Measurements from ENCODE around the gene CDC123.
A peak's percentile ranks its signal among the peaks of the same experiment; 100 is the strongest.
"Not testable (repeated sequence)": the region's sequence is repeated elsewhere in the genome, so short reads cannot be mapped to it uniquely, and the experiment has no call there.

Gene CDC123

DNA sequence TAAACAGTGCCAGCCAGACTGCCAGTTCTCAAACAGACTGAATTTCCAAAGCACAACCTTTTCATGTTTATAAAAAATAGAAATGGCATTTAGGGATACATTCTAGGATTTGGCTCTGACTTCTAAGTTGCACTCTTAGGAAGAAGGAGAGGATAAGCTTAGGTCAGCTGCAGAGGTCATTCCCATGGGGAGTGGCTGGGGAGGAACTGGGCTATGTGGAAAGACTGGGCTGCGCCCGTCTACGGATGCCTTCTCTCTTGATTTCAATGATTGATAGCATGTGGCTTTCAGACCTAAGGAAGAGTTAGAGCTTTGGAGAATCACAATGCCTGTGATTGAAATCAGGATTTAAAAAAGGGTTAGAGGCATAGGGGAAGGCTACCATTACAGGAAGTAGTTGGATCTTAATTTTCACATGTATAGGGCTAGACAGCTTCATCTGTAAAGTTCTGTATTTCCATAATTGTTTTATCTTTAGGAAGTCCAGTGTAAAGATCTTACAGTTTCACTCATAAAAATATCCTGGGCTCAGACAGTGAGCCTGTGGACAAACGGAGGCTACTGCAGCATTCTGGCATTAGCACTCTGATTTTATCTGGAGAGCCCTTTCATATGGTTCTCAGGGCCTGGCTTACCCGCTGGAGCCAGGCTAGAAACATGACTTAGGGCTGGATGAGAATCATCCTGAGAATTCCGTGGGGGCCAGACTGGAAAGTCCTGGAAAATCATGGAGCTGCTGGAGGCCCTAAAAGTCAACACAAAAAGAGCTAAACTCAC is 29.8 kb upstream of the CDC123 start:
- Histone ChIP-seq H3K9me3 (ENCODE audit: control insufficient read depth, low read length) (no peaks in the 10 kb centered on the region), H3K4me1 (ENCODE audit: control insufficient read depth, insufficient read depth, low read length, poor library complexity, severe bottlenecking) (no peaks in the 10 kb centered on the region), H3K27ac (ENCODE audit: insufficient read depth, low read length, poor library complexity, severe bottlenecking) (no peak overlapping the region), H3K36me3 (ENCODE audit: control insufficient read depth, insufficient read depth, low read length) (peaks cover 65% of the 10 kb centered on the region), H3K4me3 (ENCODE audit: insufficient read depth, low read depth, low read length, poor library complexity, severe bottlenecking) (no peak overlapping the region), H3K27me3 (replicated peaks; ENCODE audit: control insufficient read depth, insufficient read depth, low read length, poor library complexity, severe bottlenecking) (no peaks in the 10 kb centered on the region)
- DNase-seq = no peak

DNA sequence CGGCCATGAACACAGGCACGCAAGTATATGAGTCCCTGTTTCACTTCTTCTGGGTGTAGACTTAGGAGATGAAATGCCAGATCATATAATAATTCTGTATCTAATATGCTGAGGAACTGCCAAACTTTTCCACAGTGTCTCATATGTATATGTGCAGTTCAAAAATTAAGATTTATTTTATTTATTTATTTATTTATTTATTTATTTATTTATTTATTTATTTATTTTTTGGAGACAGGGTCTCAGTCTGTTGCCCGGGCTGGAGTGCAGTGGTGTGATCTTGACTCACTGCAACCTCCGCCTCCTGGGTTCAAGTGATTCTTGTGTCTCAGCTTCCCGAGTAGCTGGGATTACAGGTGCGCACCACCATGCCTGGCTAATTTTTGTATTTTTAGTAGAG is 24.5 kb upstream of the CDC123 start:
- peaks cover 49% of the 10 kb centered on the region for H3K36me3 ChIP-seq (ENCODE audit: control insufficient read depth, insufficient read depth, low read length)
- H3K27me3 ChIP-seq (replicated peaks; ENCODE audit: control insufficient read depth, insufficient read depth, low read length, poor library complexity, severe bottlenecking); H3K27ac ChIP-seq (ENCODE audit: insufficient read depth, low read length, poor library complexity, severe bottlenecking); H3K4me3 ChIP-seq (ENCODE audit: insufficient read depth, low read depth, low read length, poor library complexity, severe bottlenecking); H3K9me3 ChIP-seq (ENCODE audit: control insufficient read depth, low read length); DNase-seq; H3K4me1 ChIP-seq (ENCODE audit: control insufficient read depth, insufficient read depth, low read length, poor library complexity, severe bottlenecking): not testable (repeated sequence)

DNA sequence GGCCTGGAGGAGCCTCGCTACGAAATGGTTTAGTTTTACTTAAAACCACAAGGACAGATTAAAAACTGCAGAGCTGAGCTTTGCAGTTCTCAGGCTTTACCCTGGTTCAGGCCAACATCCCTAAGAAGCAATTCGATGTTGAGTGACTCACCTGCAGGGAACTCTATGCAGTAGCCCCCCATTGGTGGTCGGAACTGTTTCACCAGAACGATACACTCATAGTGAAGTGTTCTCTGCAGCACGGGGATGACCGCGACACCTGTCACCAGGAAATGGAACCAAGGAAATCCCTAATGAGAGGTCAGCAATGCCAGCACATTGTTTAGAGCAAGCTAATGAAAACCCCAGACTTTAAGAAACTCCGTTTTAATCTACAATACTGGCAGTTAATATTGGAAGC is 18.3 kb upstream of the CDC123 start:
- Histone ChIP-seq H3K4me3 (ENCODE audit: insufficient read depth, low read depth, low read length, poor library complexity, severe bottlenecking) (no peak overlapping the region), H3K27me3 (replicated peaks; ENCODE audit: control insufficient read depth, insufficient read depth, low read length, poor library complexity, severe bottlenecking) (no peaks in the 10 kb centered on the region), H3K9me3 (ENCODE audit: control insufficient read depth, low read length) (no peaks in the 10 kb centered on the region), H3K36me3 (ENCODE audit: control insufficient read depth, insufficient read depth, low read length) (peaks cover 19% of the 10 kb centered on the region), H3K4me1 (ENCODE audit: control insufficient read depth, insufficient read depth, low read length, poor library complexity, severe bottlenecking) (peaks cover 7% of the 10 kb centered on the region), H3K27ac (ENCODE audit: insufficient read depth, low read length, poor library complexity, severe bottlenecking) (no peak overlapping the region)
- no peak for DNase-seq

DNA sequence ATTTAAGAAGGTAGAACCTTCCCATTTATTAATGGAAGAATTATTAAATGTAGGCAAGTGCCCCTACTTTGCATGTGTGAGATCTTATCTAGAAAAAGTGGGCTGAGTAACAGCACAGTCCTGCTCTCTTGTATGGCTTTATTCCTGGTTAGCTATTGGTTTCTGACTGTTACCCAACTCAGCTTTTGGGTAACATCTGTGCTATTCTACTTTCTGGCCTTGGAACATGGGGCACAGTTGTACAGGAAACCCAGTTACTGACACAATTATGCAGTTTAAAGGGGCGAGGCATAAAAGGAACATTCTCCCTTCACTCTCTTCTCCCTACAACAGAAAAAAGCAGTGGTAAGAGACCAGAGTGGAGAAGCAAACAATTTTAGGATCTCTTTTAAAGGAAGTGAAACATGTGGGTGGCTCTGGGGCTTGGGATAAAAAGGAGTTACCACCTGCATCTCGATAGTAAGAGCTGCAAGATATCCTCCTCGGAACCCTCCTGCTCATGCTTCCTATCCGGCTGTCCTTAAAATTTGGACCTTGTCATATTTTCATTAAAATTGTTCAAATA is 16.3 kb upstream of the CDC123 start:
- DNase-seq = no peak
- H3K4me1 ChIP-seq (ENCODE audit: control insufficient read depth, insufficient read depth, low read length, poor library complexity, severe bottlenecking) = peaks cover 7% of the 10 kb centered on the region

DNA sequence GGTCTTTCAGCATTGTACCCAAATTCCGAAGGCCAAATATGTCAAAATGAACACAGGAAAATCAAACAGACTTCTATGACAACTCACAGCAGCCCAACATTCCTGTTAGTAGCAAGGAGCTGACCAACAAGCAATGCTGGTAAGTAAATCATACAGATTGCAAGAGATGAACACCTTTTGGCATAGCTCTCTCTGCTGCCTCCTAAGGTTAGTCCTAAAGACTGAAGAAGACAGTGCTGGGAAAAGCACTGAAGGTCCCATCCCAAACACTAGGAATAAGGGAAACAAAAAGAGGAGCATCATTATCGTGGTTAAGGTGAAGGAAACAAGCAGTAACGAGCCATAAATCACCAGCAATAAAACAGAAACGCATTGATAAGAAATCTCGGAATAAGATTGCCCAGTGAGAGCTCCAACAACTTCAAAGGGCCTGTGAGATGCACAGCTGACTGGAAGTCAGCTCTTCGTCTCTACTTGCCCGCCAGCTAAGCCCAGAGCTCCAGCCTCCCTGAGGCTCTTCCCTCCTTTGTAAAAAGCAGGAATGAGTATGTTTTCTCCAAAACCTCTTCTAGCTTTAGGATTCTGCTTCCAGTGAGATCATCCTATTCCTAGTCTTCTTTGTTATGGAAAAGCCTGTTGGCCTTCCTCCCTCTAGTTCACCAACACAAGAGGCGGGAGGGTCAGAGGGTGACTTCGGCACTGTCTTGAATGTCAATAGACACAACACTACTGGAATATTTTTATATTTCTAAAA is 15.6 kb upstream of the CDC123 start:
- no peak for DNase-seq
- Histone ChIP-seq H3K4me1 (ENCODE audit: control insufficient read depth, insufficient read depth, low read length, poor library complexity, severe bottlenecking) (peaks cover 7% of the 10 kb centered on the region), H3K27me3 (replicated peaks; ENCODE audit: control insufficient read depth, insufficient read depth, low read length, poor library complexity, severe bottlenecking) (no peaks in the 10 kb centered on the region), H3K9me3 (ENCODE audit: control insufficient read depth, low read length) (no peaks in the 10 kb centered on the region), H3K4me3 (ENCODE audit: insufficient read depth, low read depth, low read length, poor library complexity, severe bottlenecking) (no peak overlapping the region), H3K27ac (ENCODE audit: insufficient read depth, low read length, poor library complexity, severe bottlenecking) (peak overlapping the region; percentile 40), H3K36me3 (ENCODE audit: control insufficient read depth, insufficient read depth, low read length) (peaks cover 9% of the 10 kb centered on the region)

More for the DNA sequence above, 16.3 kb upstream of the CDC123 start:
- H3K4me3 ChIP-seq (ENCODE audit: insufficient read depth, low read depth, low read length, poor library complexity, severe bottlenecking) = no peak overlapping the region
- no peaks in the 10 kb centered on the region for H3K9me3 ChIP-seq (ENCODE audit: control insufficient read depth, low read length)
- H3K27ac ChIP-seq (ENCODE audit: insufficient read depth, low read length, poor library complexity, severe bottlenecking) = no peak overlapping the region
- peaks cover 11% of the 10 kb centered on the region for H3K36me3 ChIP-seq (ENCODE audit: control insufficient read depth, insufficient read depth, low read length)
- H3K27me3 ChIP-seq (replicated peaks; ENCODE audit: control insufficient read depth, insufficient read depth, low read length, poor library complexity, severe bottlenecking) = no peaks in the 10 kb centered on the region

DNA sequence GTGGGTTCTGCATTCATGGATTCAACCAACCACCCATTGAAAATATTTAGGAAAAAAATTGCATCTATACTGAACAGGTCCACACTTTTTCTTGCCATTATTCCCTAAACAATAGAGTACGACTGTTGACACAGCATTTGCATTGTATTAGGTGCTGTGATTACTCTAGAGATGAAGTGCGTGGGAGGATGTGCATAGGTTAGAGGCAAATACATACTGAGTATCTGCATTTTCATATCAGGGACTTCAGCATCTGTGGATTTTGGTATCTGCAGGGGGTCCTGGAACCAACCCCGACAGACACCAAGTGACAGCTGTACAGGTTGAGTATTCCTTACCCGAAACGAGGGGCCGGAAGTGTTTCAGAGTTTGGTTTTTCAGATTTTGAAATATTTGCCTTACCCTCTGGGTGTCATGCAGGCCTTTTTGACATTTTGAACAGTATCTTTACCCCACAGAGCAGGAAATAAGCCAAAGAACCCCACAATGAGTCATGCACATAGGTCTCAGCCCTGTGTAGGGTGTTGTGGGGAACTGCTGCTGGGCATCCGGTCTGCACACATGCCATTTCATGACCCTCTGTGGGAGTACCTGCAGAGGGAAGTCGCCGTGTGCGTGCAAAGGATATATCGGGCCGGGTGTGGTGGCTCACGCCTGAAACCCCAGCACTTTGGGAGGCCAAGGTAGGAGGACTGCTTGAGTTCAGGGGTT is 14.8 kb upstream of the CDC123 start:
- peaks cover 7% of the 10 kb centered on the region for H3K4me1 ChIP-seq (ENCODE audit: control insufficient read depth, insufficient read depth, low read length, poor library complexity, severe bottlenecking)
- no peaks in the 10 kb centered on the region for H3K27me3 ChIP-seq (replicated peaks; ENCODE audit: control insufficient read depth, insufficient read depth, low read length, poor library complexity, severe bottlenecking)
- H3K27ac ChIP-seq (ENCODE audit: insufficient read depth, low read length, poor library complexity, severe bottlenecking) = peak overlapping the region; percentile 40
- peak; percentile 46 to 62 (median 48) for DNase-seq
- H3K36me3 ChIP-seq (ENCODE audit: control insufficient read depth, insufficient read depth, low read length) = peaks cover 14% of the 10 kb centered on the region
- H3K9me3 ChIP-seq (ENCODE audit: control insufficient read depth, low read length) = no peaks in the 10 kb centered on the region
- no peak overlapping the region for H3K4me3 ChIP-seq (ENCODE audit: insufficient read depth, low read depth, low read length, poor library complexity, severe bottlenecking)

DNA sequence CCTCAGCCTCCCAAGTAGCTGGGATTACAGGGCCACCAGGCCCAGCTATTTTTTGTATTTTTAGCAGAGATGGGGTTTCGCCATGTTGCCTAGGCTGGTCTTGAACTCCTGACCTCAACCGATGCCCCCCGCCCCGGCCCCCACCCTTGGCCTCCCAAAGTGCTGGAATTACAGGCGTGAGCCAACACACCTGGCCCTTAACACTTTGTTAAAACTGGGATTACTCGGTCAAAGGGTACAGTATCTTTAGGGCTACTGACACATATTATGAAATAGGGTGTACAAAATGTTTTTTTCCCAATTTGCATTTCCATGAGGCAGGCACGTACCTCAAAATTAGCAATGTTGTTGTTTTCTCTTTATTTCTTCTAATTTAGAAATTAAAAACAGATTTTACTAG is 11.8 kb upstream of the CDC123 start:
- peaks cover 7% of the 10 kb centered on the region for H3K4me1 ChIP-seq (ENCODE audit: control insufficient read depth, insufficient read depth, low read length, poor library complexity, severe bottlenecking)
- no peaks in the 10 kb centered on the region for H3K27me3 ChIP-seq (replicated peaks; ENCODE audit: control insufficient read depth, insufficient read depth, low read length, poor library complexity, severe bottlenecking)
- H3K36me3 ChIP-seq (ENCODE audit: control insufficient read depth, insufficient read depth, low read length) = peaks cover 9% of the 10 kb centered on the region
- H3K9me3 ChIP-seq (ENCODE audit: control insufficient read depth, low read length) = no peaks in the 10 kb centered on the region
- no peak for DNase-seq
- H3K27ac ChIP-seq (ENCODE audit: insufficient read depth, low read length, poor library complexity, severe bottlenecking) = no peak overlapping the region
- H3K4me3 ChIP-seq (ENCODE audit: insufficient read depth, low read depth, low read length, poor library complexity, severe bottlenecking) = no peak overlapping the region

DNA sequence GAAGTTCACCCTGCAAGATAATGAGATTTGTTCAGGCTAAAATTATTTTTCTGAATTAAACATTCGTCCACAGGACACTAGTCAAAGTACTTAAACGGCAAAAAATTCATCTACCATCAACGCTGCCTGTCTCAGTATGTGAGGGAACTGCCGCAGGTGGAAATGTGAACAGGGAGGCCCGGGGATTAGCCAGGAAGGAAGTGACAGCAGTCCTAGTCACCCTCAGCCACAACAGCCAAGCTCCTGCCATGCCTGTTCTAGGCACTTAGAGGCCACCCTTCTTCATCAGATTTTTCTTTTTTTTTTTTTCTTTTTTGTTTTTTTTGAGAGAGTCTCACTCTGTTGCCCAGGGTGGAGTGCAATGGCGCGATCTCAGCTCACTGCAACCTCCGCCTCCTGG is 9.7 kb upstream of the CDC123 start:
- H3K9me3 ChIP-seq (ENCODE audit: control insufficient read depth, low read length) = no peaks in the 10 kb centered on the region
- DNase-seq = peak in 1 of 3 donors; percentile 4
- H3K4me3 ChIP-seq (ENCODE audit: insufficient read depth, low read depth, low read length, poor library complexity, severe bottlenecking) = no peak overlapping the region
- no peaks in the 10 kb centered on the region for H3K27me3 ChIP-seq (replicated peaks; ENCODE audit: control insufficient read depth, insufficient read depth, low read length, poor library complexity, severe bottlenecking)
- no peak overlapping the region for H3K27ac ChIP-seq (ENCODE audit: insufficient read depth, low read length, poor library complexity, severe bottlenecking)
- H3K36me3 ChIP-seq (ENCODE audit: control insufficient read depth, insufficient read depth, low read length) = peaks cover 9% of the 10 kb centered on the region
- H3K4me1 ChIP-seq (ENCODE audit: control insufficient read depth, insufficient read depth, low read length, poor library complexity, severe bottlenecking) = no peaks in the 10 kb centered on the region

DNA sequence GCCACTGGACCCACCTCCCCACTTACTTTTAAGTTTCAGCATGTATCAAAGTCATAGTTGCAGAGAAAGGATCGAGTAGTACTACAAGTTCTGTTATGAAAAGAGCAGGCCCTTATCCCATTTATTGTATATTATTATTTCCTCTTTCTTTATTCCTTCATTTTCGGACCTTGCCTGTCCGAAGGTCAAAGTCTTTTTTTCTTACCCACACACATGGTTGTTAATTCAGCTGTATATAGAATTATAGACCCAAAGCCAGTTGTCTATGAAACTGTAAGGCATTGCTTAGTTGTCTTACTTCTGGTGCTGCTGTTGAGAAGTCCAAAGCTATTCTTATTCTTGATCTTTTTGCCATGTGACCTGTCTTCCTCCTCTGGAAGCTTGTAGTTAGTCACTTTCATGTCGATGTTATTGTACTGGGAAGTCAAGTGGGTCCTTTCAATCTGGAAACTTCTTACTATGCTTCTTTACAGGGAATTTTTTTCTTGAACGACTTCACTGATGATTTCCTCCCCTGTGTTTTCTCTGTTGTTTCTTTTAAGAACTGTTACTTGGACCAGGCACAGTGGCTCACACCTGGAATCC is 8.6 kb upstream of the CDC123 start:
- no peaks in the 10 kb centered on the region for H3K4me1 ChIP-seq (ENCODE audit: control insufficient read depth, insufficient read depth, low read length, poor library complexity, severe bottlenecking)
- H3K27ac ChIP-seq (ENCODE audit: insufficient read depth, low read length, poor library complexity, severe bottlenecking) = no peak overlapping the region
- H3K4me3 ChIP-seq (ENCODE audit: insufficient read depth, low read depth, low read length, poor library complexity, severe bottlenecking) = no peak overlapping the region
- no peak for DNase-seq
- peaks cover 9% of the 10 kb centered on the region for H3K36me3 ChIP-seq (ENCODE audit: control insufficient read depth, insufficient read depth, low read length)
- H3K9me3 ChIP-seq (ENCODE audit: control insufficient read depth, low read length) = no peaks in the 10 kb centered on the region
- H3K27me3 ChIP-seq (replicated peaks; ENCODE audit: control insufficient read depth, insufficient read depth, low read length, poor library complexity, severe bottlenecking) = no peaks in the 10 kb centered on the region
